OCI-LY3 (cell line): ENCODE results near the gene OSBPL9.

Experiments
- EZH2phosphoT487 ChIP-seq: fragments of 200-600 bp; shearing (Covaris generic); IDR thresholded peaks from 2 replicates; pipeline ENCODE4 v1.6.1; 2018; ENCODE audit warnings: antibody characterized with exemption, mixed run types, low read depth
- TF ChIP-seq, protein P1 (sequence below): fragments of 200-600, 300-600 bp; sonication (generic); IDR thresholded peaks from 2 replicates; pipeline ENCODE4 v1.5.1; 2014; ENCODE audit warnings: antibody characterized with exemption, low read length, low read depth

- TF ChIP-seq, protein P1, sequence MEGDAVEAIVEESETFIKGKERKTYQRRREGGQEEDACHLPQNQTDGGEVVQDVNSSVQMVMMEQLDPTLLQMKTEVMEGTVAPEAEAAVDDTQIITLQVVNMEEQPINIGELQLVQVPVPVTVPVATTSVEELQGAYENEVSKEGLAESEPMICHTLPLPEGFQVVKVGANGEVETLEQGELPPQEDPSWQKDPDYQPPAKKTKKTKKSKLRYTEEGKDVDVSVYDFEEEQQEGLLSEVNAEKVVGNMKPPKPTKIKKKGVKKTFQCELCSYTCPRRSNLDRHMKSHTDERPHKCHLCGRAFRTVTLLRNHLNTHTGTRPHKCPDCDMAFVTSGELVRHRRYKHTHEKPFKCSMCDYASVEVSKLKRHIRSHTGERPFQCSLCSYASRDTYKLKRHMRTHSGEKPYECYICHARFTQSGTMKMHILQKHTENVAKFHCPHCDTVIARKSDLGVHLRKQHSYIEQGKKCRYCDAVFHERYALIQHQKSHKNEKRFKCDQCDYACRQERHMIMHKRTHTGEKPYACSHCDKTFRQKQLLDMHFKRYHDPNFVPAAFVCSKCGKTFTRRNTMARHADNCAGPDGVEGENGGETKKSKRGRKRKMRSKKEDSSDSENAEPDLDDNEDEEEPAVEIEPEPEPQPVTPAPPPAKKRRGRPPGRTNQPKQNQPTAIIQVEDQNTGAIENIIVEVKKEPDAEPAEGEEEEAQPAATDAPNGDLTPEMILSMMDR: no peak
- TF ChIP-seq EZH2phosphoT487: no peak
These were observed 34.7 kb downstream of the OSBPL9 start for GRCh38 chr1:51651552-51651942.
